ENCODE results near the gene SPIRE1. TPM values are rescaled to one million over a fixed set of nuclear protein-coding genes. Genes with fewer than 3 reads are reported as not detected.

SPIRE1 gene
- 10 to 100 TPM; 35.5 to 65.3 (median 48.9) TPM for total RNA-seq
- polyA plus RNA-seq: 10 to 100 TPM in 1 of 2 donors, 1 to 10 TPM in 1; 8.4 to 10.8 TPM
- long read RNA-seq, donor 1, full-length matches to known transcripts: 36 of 62 reads
- long read RNA-seq, donor 1, partial matches to known transcripts: 7 of 62 reads
- long read RNA-seq, donor 1, other reads (novel, unspliced or antisense): 19 of 62 reads
- long read RNA-seq, donor 2, full-length matches to known transcripts: 42 of 68 reads
- long read RNA-seq, donor 2, partial matches to known transcripts: 8 of 68 reads
- long read RNA-seq, donor 2, other reads (novel, unspliced or antisense): 18 of 68 reads
- long read RNA-seq, donor 3, partial matches to known transcripts: 11 of 25 reads
- long read RNA-seq, donor 3, other reads (novel, unspliced or antisense): 13 of 25 reads

DNA sequence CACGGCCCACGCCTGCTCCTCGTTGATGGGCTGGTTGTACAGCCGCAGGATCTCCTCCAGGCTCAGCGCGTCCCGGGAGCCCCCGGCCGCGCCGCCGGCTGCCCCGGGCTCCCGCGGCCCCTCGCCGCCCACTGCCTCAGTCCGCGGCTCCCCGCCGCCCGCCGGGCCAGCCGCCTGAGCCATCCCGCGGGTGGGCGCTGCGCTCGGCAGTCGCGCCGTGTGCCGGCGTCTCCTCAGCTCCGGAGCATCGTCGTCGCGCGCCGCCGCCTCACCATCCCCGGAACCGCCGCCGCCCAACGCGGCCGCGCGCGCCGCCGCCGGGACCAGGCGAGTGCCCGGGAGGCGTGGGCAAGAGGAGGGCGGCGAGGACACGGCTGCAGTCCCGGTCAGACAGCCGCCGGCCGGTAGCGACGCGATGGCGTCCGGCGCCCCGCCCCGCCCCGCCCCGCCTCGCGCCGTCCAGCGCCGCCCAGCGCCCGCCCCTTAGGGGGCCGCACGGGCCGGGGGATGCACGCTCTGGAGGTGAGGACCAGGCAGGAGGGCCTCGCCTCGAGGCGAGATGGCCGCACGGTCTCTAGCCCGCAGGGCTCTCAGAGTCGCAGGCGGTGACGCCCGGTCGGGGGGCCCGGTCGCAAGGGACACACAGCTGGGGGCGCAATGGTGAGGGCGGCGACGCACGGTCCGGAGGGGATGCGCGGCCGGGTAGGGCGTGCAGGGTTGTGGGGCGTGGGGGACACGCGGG, at the start of gene SPIRE1:
Gene SPIRE1, minus strand, starts transcription at position 424 of the 742 bp plus-strand sequence. Its CDS starts 241 bp downstream, at position 183.
- 0% methylated on average over 65 to 112 of the region's 112 CpGs for WGBS, 2 donors
- no peaks in the 10 kb centered on the region for H3K27me3 ChIP-seq
- TF ChIP-seq, protein P1, sequence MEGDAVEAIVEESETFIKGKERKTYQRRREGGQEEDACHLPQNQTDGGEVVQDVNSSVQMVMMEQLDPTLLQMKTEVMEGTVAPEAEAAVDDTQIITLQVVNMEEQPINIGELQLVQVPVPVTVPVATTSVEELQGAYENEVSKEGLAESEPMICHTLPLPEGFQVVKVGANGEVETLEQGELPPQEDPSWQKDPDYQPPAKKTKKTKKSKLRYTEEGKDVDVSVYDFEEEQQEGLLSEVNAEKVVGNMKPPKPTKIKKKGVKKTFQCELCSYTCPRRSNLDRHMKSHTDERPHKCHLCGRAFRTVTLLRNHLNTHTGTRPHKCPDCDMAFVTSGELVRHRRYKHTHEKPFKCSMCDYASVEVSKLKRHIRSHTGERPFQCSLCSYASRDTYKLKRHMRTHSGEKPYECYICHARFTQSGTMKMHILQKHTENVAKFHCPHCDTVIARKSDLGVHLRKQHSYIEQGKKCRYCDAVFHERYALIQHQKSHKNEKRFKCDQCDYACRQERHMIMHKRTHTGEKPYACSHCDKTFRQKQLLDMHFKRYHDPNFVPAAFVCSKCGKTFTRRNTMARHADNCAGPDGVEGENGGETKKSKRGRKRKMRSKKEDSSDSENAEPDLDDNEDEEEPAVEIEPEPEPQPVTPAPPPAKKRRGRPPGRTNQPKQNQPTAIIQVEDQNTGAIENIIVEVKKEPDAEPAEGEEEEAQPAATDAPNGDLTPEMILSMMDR (IDR thresholded peaks at IDR 0.05): peak in 3 of 9 donors; percentile 25 to 43 (median 28)
- H3K4me3 ChIP-seq: peak within 1 kb of the TSS; percentile 67 to 89 (median 82)
- DNase-seq (peak; percentile 73 to 79), ATAC-seq (peak; percentile 83 to 94 (median 88))
- intact Hi-C loops (cut with DNase I): loop anchor here in 7 of 10 donors (1.0 to 10.0 kb wide), 11 partner anchors 113 to 281 kb away; partner anchors contain the start of genes PRELID3A (in 3 of the 7) and AFG3L2 (in 1 of the 7)
- peak within 1 kb of the TSS; percentile 73 to 98 (median 95) for H3K27ac ChIP-seq
- H3K4me1 ChIP-seq: peaks cover 1 to 42% (median 26%) of the 10 kb centered on the region in 9 donors
- H3K36me3 ChIP-seq: peaks cover 0 to 16% (median 0%) of the 10 kb centered on the region in 9 donors
- no peaks in the 10 kb centered on the region for H3K9me3 ChIP-seq

- intact Hi-C loops (cut with DNase I): loop anchor here in 2 of 10 donors (2.0 kb wide), 1 partner anchor 25 kb away; no protein-coding TSS in a partner anchor
- 1% methylated on average over 2 of the region's 2 CpGs for WGBS, 2 donors
- H3K4me3 ChIP-seq: peak overlapping the region; percentile 70 to 96 (median 93)
- TF ChIP-seq, protein P1 (IDR thresholded peaks at IDR 0.05): no peak
- no peaks in the 10 kb centered on the region for H3K9me3 ChIP-seq
- H3K4me1 ChIP-seq: peaks cover 4 to 45% (median 31%) of the 10 kb centered on the region in 9 donors
- DNase-seq: no peak
- H3K36me3 ChIP-seq: peaks cover 0 to 56% (median 24%) of the 10 kb centered on the region in 9 donors
- peak overlapping the region in 7 of 10 donors; percentile 94 to 99 (median 98) for H3K27ac ChIP-seq
- H3K27me3 ChIP-seq: no peaks in the 10 kb centered on the region
- no peak for ATAC-seq
Observed at GRCh38 chr18:12703664-12704063, 45.8 kb upstream of the SPIRE1 start.

- Histone ChIP-seq H3K27me3 (no peaks in the 10 kb centered on the region), H3K9me3 (no peaks in the 10 kb centered on the region), H3K4me1 (peaks cover 4 to 45% (median 31%) of the 10 kb centered on the region in 9 donors), H3K36me3 (peaks cover 0 to 56% (median 26%) of the 10 kb centered on the region in 9 donors), H3K27ac (peak overlapping the region; percentile 94 to 99 (median 96)), H3K4me3 (peak overlapping the region; percentile 70 to 96 (median 93))
- DNase-seq (no peak), ATAC-seq (peak in 5 of 8 donors; percentile 1 to 65 (median 43))
- intact Hi-C loops (cut with DNase I): loop anchor here in 2 of 10 donors (2.0 kb wide), 1 partner anchor 24 kb away; no protein-coding TSS in a partner anchor
- WGBS, 2 donors: 0% methylated on average over 28 of the region's 28 CpGs
- TF ChIP-seq, protein P1 (IDR thresholded peaks at IDR 0.05): peak in 1 of 9 donors; percentile 7
Observed at GRCh38 chr18:12703096-12703567, 45.2 kb upstream of the SPIRE1 start.
